WI38 (cell line): ENCODE data around the gene GBA3.

ENCODE experiments used
- H3K4me3 ChIP-seq: 2 replicates; pipeline ENCODE4 v1.5.1; 2011; ENCODE audit warnings: low read depth, mild to moderate bottlenecking, control low read depth, low read length
- TF ChIP-seq, protein P1 (sequence below): IDR thresholded peaks from 2 replicates; pipeline ENCODE4 v1.5.1; 2012; ENCODE audit warnings: low read depth, mild to moderate bottlenecking, control low read depth, low read length

Gene GBA3

DNA sequence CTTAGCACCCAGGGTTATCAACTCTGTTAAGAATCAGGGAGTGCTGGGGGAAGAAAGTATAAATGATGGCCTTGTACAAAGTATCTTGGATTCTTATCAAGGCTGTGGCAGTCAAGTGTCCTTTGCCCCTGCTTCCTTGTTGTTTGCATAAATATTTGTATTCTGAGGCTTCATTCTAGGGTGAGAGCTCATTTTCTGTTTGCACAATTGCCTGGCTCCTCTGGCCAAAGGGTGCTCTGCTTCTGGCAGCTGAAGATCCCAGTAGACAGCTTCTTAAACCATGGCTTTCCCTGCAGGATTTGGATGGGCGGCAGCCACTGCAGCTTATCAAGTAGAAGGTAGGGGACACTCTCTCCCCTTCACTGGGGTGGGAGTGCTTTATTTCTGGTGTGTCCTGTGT is at the start of gene GBA3:
TSS of gene GBA3 (plus strand) at position 202 of the 400 bp plus-strand sequence.
- TF ChIP-seq, protein P1, sequence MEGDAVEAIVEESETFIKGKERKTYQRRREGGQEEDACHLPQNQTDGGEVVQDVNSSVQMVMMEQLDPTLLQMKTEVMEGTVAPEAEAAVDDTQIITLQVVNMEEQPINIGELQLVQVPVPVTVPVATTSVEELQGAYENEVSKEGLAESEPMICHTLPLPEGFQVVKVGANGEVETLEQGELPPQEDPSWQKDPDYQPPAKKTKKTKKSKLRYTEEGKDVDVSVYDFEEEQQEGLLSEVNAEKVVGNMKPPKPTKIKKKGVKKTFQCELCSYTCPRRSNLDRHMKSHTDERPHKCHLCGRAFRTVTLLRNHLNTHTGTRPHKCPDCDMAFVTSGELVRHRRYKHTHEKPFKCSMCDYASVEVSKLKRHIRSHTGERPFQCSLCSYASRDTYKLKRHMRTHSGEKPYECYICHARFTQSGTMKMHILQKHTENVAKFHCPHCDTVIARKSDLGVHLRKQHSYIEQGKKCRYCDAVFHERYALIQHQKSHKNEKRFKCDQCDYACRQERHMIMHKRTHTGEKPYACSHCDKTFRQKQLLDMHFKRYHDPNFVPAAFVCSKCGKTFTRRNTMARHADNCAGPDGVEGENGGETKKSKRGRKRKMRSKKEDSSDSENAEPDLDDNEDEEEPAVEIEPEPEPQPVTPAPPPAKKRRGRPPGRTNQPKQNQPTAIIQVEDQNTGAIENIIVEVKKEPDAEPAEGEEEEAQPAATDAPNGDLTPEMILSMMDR, result no peak
- H3K4me3 ChIP-seq, result no peak within 1 kb of the TSS

DNA sequence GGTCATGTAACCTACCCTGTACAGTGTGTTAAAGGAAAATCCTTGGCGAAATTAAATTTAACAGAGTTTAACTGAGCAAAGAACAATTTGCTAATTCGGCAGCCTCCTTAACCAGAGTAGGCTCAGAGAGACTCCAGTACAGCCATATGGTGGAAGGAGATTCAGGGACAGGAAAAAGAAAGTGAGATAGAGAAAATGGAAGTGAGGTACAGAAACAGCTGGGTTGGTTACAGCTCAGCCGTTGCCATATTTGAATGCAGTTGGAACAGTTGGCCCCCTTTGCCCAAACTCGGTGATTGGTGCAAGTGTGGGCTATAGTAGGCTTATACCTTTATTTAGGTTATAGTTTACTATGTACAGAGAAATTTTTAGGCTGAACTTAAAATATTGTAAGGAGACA is 48.8 kb upstream of the GBA3 start:
- H3K4me3 ChIP-seq, result no peak overlapping the region
- TF ChIP-seq, protein P1, result no peak

DNA sequence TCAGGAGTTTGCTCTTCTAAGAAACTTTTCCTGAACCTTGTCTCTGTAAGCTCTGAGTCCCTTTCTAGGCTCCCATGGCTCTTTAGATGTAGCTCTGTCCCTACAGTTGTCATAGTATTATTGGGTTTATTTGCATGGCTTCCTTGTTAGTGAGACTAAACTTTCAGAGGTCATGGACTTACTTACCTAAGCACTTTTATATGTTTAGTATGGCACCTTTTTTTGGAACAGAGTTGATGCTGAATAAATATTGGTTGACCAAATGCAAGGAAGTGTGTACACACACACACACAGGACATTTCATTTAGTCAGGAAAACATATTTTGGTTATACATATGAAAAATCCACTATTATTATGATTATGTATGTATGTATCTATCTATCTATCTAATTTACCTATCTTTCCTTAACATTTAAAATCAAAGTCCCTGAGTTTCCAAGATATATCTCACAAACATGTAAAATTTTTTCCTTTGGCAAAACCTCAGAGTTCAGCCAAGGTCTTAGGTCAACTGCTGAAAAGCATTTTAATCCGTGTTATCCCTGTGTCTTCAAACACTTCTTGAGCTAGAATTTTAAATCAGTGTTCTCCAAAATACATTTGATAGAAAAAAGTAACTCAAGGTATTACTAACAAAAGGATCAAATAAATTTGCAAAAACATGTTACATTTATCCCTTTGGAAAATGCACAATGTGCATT is 47.1 kb upstream of the GBA3 start:
- H3K4me3 ChIP-seq, result no peak overlapping the region
- TF ChIP-seq, protein P1, result no peak

DNA sequence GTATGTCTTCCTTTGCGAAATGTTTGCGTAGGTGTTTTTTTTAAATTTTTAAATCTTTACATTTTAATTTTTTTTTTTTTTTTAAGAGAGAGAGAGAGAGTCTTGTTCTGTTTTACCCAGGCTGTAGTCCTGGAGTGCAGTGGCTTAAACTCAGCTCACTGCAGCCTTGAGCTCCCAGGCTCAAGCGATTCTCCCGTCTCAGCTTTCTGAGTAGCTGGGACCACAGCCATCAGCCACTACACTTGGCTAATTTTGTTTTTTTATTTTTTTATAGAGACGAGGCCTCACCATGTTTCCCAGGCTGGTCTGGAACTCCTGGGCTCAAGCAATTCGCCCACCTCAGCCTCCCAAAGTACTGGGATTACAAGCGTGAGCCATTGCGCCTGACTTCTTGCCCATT is 43.7 kb upstream of the GBA3 start:
- no peak overlapping the region for H3K4me3 ChIP-seq
- TF ChIP-seq, protein P1, result no peak

DNA sequence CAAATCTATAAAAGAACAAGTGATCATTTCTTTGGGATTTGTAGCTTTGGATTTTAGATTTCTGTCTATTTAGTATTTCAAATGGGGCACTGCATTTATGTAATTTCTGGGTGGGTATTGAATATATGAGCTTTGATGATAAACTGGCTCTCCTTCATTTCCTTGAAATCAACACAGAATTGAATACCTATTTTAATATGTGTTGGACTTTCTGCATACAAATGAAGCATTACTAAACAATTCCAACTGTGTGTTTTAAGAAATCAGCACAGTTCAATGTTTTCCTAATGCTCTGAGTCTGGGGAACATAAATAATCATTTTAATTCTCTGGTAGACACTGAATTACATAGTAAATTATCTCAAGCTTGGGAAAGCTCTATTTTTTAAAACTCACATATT is 42.0 kb upstream of the GBA3 start:
- TF ChIP-seq, protein P1, result no peak
- H3K4me3 ChIP-seq, result no peak overlapping the region

DNA sequence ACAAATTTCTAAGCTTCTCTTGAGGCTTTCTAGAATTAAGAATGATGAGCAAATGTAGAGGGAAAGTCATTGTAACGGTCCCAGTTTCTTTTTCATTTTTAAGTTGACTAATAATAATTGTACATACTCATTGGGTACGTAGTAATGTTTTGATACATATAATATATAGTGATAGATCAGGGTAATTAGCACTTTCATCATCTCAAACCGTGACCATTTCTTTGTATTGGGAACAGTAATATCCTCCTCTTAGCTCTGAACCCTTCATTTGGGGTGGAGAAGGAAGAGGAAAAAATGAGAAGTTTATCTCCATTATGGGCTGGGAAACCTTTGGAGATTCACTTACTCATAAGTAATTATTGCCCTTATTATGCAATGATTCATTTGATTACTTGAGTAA is 39.0 kb upstream of the GBA3 start:
- TF ChIP-seq, protein P1, result no peak
- H3K4me3 ChIP-seq, result no peak overlapping the region

DNA sequence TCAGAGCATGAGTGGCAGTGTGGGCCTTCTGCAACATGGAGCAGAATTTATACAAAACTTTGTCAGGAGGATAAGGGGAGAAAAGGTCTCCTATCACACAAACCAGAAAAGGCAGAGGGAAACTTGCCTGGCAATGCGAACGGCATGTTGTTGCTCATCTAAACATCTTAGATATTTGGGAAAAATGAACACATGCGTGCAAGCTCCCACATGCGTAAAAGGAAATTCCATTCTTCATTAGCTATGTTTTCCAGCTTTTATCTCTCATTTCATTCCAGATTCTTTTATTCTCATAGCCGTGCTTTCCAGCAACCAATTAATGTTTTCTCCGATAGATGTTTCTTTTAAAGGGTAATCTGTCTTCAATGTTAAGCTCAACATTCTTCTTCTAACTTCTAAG is 31.3 kb upstream of the GBA3 start:
- H3K4me3 ChIP-seq, result no peak overlapping the region
- TF ChIP-seq, protein P1, result no peak
